ENCODE data around the gene FADS2.

- no peak for TF ChIP-seq CREM (IDR thresholded peaks at IDR 0.05; ENCODE audit: low read depth)
- TF ChIP-seq PRDM15 (CRISPR knock-in tag; IDR thresholded peaks at IDR 0.05): no peak
Observed at GRCh38 chr11:61815790-61816735, 12.0 kb upstream of the FADS2 start.

All from GM12878 (cell line).